ENCODE measurements around the gene ZNF483. TPM values are rescaled to one million over a fixed set of nuclear protein-coding genes. Genes with fewer than 3 reads are reported as not detected.

The ZNF483 gene
- total RNA-seq, 3 donors from 2014 or later (not counting 1 experiment from before 2014, with no cell fraction given), result 5.7 to 7.4 (median 5.8) TPM

DNA sequence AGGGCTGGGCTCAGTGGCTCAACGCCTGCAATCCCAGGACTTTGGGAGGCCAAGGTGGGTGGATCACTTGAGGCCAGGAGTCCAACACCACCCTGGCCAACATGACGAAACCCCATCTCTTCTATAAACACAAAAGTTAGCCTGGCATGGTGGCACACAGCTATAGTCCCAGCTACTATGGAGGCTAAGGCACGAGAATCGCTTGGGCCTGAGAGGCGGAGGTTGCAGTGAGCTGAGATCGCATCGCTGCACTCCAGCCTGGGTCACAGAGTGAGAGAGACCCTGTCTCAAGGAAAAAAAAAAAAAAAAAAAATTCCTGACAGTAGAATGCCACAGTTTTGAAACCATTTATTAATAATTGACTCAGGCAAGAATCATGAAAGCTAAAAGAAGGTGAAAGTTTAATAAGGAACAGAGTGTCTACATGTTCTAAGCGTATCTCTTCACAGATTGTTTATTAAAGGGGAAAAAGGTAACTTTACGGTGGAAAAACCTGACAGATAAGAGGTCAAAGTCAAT lies 80.1 kb downstream of the ZNF483 start:
- no peaks in the 10 kb centered on the region for H3K36me3 Mint-ChIP-seq
- no peak overlapping the region for H3K27ac Mint-ChIP-seq
- no peaks in the 10 kb centered on the region for H3K9me3 ChIP-seq (ENCODE audit: control insufficient read depth, insufficient read depth, low read length)
- DNase-seq, result no peak
- peaks cover 36 to 51% of the 10 kb centered on the region in 2 donors for H3K27me3 Mint-ChIP-seq (ENCODE audit: low read depth in 2 of 2)
- H3K4me3 ChIP-seq (ENCODE audit: low read length), result no peak overlapping the region
- intact Hi-C loops (cut with micrococcal nuclease), result no loop called here
- no peaks in the 10 kb centered on the region for H3K36me3 ChIP-seq (ENCODE audit: control insufficient read depth, insufficient read depth, low read length)
- H3K9me3 Mint-ChIP-seq, result no peaks in the 10 kb centered on the region
- H3K4me1 ChIP-seq (ENCODE audit: control insufficient read depth, insufficient read depth, low read length), result no peaks in the 10 kb centered on the region
- TF ChIP-seq, protein P1, sequence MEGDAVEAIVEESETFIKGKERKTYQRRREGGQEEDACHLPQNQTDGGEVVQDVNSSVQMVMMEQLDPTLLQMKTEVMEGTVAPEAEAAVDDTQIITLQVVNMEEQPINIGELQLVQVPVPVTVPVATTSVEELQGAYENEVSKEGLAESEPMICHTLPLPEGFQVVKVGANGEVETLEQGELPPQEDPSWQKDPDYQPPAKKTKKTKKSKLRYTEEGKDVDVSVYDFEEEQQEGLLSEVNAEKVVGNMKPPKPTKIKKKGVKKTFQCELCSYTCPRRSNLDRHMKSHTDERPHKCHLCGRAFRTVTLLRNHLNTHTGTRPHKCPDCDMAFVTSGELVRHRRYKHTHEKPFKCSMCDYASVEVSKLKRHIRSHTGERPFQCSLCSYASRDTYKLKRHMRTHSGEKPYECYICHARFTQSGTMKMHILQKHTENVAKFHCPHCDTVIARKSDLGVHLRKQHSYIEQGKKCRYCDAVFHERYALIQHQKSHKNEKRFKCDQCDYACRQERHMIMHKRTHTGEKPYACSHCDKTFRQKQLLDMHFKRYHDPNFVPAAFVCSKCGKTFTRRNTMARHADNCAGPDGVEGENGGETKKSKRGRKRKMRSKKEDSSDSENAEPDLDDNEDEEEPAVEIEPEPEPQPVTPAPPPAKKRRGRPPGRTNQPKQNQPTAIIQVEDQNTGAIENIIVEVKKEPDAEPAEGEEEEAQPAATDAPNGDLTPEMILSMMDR (IDR thresholded peaks at IDR 0.05), result no peak
- 92% methylated on average over 9 of the region's 9 CpGs for WGBS (ENCODE audit: insufficient coverage)
- peaks cover 4% of the 10 kb centered on the region for H3K27me3 ChIP-seq (ENCODE audit: control insufficient read depth, insufficient read depth, low read length)
- peaks cover 0 to 1% of the 10 kb centered on the region in 2 donors for H3K4me1 Mint-ChIP-seq
- H3K27ac ChIP-seq (ENCODE audit: low read length), result no peak overlapping the region
- no peak overlapping the region for H3K4me3 Mint-ChIP-seq
- no peak for ATAC-seq

DNA sequence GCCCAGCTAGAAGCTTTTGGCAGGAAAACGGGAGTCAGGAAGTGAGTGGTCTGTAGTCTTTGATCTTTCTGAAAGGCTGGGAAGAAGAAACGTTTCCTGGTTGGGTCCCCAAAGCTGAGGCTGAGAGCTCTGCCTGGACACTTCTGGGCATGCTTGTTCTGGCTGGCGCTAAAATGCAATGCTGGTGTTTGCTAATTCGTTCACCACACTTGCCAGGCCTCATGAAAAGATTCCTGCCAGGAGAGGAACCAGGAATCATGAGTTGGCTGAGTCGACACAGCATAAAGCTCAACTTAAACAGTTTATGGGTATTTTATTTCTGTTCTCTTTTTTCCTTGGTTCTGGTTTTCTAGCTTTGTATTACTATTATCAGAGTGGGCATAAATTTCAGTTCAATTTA lies 85.2 kb downstream of the ZNF483 start:
- Mint-ChIP-seq H3K4me3 (no peak overlapping the region), H3K27ac (no peak overlapping the region), H3K36me3 (no peaks in the 10 kb centered on the region), H3K27me3 (ENCODE audit: low read depth in 2 of 2) (peaks cover 42 to 51% of the 10 kb centered on the region in 2 donors), H3K9me3 (no peaks in the 10 kb centered on the region), H3K4me1 (no peaks in the 10 kb centered on the region)
- TF ChIP-seq, protein P1 (IDR thresholded peaks at IDR 0.05), result no peak
- H3K9me3 ChIP-seq (ENCODE audit: control insufficient read depth, insufficient read depth, low read length), result no peaks in the 10 kb centered on the region
- peaks cover 3% of the 10 kb centered on the region for H3K27me3 ChIP-seq (ENCODE audit: control insufficient read depth, insufficient read depth, low read length)
- 64% methylated on average over 5 of the region's 5 CpGs for WGBS (ENCODE audit: insufficient coverage)
- H3K4me3 ChIP-seq (ENCODE audit: low read length), result no peak overlapping the region
- no peaks in the 10 kb centered on the region for H3K4me1 ChIP-seq (ENCODE audit: control insufficient read depth, insufficient read depth, low read length)
- no peak for ATAC-seq
- no peak for DNase-seq
- intact Hi-C loops (cut with micrococcal nuclease), result no loop called here
- H3K27ac ChIP-seq (ENCODE audit: low read length), result no peak overlapping the region
- H3K36me3 ChIP-seq (ENCODE audit: control insufficient read depth, insufficient read depth, low read length), result no peaks in the 10 kb centered on the region

DNA sequence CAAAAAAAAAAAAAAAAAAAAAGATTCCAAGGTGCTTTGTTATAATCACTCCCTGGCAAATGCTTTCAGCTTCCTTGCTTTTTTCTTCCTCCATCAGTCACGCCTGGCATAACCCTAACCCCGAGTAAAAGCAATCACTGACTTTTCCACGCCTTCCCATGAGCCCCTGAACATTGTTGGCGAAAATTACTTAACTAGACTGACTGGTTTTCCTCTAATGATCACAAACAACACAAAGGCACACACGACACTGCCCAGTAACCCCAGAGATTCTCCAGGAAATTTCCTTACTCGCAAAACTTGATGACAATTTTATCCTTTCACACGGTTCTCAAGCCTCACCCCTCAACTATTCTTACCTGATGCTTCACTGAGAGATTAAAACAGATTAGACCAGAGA lies 85.9 kb downstream of the ZNF483 start:
- no peaks in the 10 kb centered on the region for H3K9me3 Mint-ChIP-seq
- 75% methylated on average over 7 of the region's 7 CpGs for WGBS (ENCODE audit: insufficient coverage)
- no peak for DNase-seq
- Histone ChIP-seq H3K9me3 (ENCODE audit: control insufficient read depth, insufficient read depth, low read length) (no peaks in the 10 kb centered on the region), H3K27ac (ENCODE audit: low read length) (no peak overlapping the region), H3K4me1 (ENCODE audit: control insufficient read depth, insufficient read depth, low read length) (no peaks in the 10 kb centered on the region), H3K36me3 (ENCODE audit: control insufficient read depth, insufficient read depth, low read length) (no peaks in the 10 kb centered on the region), H3K4me3 (ENCODE audit: low read length) (no peak overlapping the region), H3K27me3 (ENCODE audit: control insufficient read depth, insufficient read depth, low read length) (peaks cover 3% of the 10 kb centered on the region)
- H3K4me1 Mint-ChIP-seq, result no peaks in the 10 kb centered on the region
- no peaks in the 10 kb centered on the region for H3K36me3 Mint-ChIP-seq
- no peak overlapping the region for H3K27ac Mint-ChIP-seq
- ATAC-seq, result no peak
- peaks cover 36 to 45% of the 10 kb centered on the region in 2 donors for H3K27me3 Mint-ChIP-seq (ENCODE audit: low read depth in 2 of 2)
- intact Hi-C loops (cut with micrococcal nuclease), result no loop called here
- TF ChIP-seq, protein P1 (IDR thresholded peaks at IDR 0.05), result no peak
- no peak overlapping the region for H3K4me3 Mint-ChIP-seq

DNA sequence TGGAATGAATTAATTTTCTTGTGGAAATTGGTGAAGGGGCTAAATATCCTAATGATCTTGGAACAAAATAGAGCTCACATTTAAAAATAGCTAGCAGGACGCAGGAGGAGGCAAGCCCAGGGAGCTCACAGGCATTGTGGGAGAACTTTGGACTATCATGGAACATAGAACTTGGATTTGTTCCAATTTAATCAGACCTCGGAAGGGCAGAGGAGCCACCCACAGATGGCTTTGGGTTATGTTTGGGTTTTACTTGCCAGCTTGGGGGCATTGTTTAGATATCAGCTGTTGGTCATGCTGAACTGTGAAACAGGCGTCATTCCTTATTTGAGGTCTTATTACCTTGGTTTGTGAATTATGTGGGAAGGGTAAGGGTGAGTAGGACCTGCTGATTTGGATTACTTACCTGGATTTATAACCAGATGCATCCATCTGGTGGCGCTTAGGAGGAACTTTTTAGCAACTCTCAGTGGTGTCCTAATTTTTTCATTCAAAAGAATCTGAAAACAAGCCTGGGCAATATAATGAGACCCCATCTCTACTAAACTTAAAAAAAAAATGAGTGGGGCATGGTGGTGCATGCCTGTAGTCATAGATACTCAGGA lies 88.6 kb downstream of the ZNF483 start:
- DNase-seq (no peak), ATAC-seq (no peak)
- WGBS (ENCODE audit: insufficient coverage), result 86% methylated on average over 3 of the region's 4 CpGs
- no peak overlapping the region for H3K27ac ChIP-seq (ENCODE audit: low read length)
- Mint-ChIP-seq H3K4me3 (no peak overlapping the region), H3K9me3 (no peaks in the 10 kb centered on the region), H3K27me3 (ENCODE audit: low read depth in 2 of 2) (peaks cover 39 to 52% of the 10 kb centered on the region in 2 donors), H3K4me1 (no peaks in the 10 kb centered on the region), H3K36me3 (no peaks in the 10 kb centered on the region), H3K27ac (no peak overlapping the region)
- H3K9me3 ChIP-seq (ENCODE audit: control insufficient read depth, insufficient read depth, low read length), result no peaks in the 10 kb centered on the region
- H3K36me3 ChIP-seq (ENCODE audit: control insufficient read depth, insufficient read depth, low read length), result no peaks in the 10 kb centered on the region
- peaks cover 3% of the 10 kb centered on the region for H3K27me3 ChIP-seq (ENCODE audit: control insufficient read depth, insufficient read depth, low read length)
- intact Hi-C loops (cut with micrococcal nuclease), result no loop called here
- TF ChIP-seq, protein P1 (IDR thresholded peaks at IDR 0.05), result no peak
- H3K4me1 ChIP-seq (ENCODE audit: control insufficient read depth, insufficient read depth, low read length), result no peaks in the 10 kb centered on the region
- H3K4me3 ChIP-seq (ENCODE audit: low read length), result no peak overlapping the region
